Epidermal melanocyte (primary cell): ENCODE data around the gene ZNRD2.
"Not testable (repeated sequence)": the region's sequence is repeated elsewhere in the genome, so short reads cannot be mapped to it uniquely, and the experiment has no call there.

Experiments used
- DNase-seq: peaks from one replicate; pipeline ENCODE4 v3.0.0; 2011; ENCODE audit warnings: low spot score; ENCODE audit not compliant: insufficient read length

ZNRD2 gene

GRCh38 chr11:65555693-65556231, 14.5 kb upstream of the ZNRD2 start:
- no peak for DNase-seq

DNA sequence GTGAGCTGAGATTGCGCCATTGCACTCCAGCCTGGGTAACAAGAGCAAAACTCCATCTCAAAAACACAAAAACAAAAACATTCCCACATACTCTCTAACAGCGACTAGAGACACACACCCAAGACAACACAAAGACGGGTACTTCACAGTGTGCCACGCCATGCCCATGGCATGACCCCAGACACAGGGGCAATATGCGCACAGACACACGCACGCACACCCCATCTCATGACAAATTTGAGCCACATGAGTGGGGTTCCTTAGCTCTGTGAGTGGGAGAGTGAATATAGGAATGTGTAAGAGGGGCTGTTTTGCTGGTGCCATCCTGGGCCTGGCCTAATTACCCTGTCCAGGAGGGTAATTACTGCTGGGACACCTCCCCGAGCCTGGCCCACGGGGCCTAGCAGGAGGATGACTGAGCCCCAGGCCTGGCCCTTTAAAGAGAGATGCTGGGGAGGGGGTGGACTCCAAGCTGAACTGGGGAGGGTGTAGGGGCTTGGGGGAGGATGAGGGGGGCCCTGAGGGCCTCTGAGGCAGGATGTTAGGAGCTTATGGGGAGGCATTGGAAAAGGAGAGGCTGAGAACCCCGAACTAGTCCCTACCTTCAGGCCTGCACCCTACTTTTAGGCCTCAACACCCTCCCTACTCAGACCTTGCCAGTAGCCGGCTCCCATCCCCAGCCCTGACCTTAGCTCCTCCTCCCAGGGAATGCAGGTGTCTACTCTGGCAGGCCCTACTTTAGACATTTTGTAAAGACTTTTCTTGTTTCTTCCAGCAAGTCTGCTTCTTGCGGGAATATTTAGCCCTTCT, 13.6 kb upstream of the ZNRD2 start:
- DNase-seq = no peak

DNA sequence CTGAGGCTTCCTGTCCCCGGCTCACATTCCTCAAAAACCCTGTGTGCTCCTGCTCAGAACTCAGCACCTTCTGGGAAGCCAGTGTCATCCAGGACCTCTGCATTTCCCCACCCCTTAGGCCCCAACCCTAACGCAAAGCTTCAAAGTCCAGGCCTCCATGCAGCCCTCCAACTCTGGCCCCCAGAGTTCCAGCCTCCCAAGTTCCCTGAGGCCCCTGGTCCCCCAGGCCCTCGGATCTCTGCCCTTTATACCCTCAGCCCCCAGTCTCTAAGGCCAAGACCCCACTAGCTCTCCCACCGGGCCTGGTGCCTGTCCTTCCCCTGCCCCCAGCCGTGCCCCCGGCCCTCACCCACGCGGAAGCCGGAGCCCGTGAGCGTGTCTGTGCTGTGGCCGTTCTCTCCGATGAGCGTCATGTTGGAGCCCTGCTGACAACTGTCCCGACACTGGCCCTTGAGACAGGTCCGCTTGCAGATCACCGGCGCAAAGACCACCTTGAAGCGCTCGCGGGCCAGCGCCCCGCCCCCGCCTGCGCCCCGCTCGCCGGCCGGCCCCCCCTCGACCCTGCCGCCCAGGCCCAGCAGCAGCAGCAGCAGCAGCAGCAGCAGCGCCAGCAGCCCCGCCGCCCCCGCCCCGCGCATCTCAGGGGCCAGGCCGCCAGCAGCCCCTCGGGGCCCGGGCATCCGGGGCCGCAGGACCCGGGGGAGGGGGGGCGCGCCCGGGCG, 12.8 kb upstream of the ZNRD2 start:
- DNase-seq = no peak

DNA sequence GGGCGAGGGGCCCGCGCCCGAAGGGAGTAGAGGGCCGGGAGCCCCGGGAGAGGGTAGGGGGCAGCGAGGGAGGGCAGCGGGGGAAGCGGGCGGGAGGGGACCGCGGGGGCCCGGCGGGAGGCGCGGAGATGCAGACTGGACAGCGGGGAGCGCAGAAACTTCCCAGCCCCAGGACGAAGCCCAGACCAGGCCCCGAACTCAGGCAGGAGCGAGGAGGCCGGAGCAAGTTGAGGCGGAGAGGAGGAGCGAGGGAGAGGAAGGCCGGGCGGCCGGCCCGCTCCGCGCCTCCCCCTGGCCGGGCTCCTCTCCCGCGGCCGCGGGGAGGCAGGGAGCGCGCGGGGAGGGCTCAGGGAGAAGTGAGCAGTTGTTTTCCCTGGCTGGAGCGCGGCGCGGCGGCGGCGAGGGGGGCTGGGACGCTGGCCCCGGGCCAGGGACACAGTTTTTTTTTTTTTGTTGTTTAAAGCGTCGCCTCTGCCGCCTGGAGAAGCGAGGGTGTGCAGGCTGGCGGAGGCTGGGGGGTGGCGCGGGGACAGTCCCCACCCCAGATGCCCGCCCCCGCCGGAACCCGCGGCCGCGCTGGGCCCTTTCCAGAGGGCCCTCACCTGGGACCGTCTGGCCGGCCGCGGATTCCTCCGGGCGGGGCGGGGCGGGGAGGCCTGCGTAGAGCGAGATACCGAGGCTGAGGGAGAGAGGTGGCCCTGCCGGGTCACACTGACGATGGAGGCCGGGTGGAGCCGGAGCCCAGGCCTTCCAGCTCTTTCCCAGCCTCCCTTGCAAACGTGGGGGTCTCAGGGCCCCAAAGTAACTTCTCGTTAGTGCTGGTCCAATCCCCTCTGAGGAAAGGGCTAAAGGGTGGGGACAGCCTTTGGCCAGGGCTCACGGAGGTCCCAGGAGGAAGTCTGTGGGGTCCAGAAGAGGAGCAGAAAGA, 12.0 kb upstream of the ZNRD2 start, which contains the start of gene LTBP3:
TSS of gene LTBP3 (minus strand) at position 358 of the 928 bp plus-strand sequence. CDS start 400 bp downstream, outside the sequence.
- DNase-seq = peak; percentile 94

GRCh38 chr11:65558930-65559509, 11.3 kb upstream of the ZNRD2 start:
- DNase-seq = no peak

- no peak for DNase-seq
Measured at GRCh38 chr11:65559535-65559934, 10.7 kb upstream of the ZNRD2 start.

DNA sequence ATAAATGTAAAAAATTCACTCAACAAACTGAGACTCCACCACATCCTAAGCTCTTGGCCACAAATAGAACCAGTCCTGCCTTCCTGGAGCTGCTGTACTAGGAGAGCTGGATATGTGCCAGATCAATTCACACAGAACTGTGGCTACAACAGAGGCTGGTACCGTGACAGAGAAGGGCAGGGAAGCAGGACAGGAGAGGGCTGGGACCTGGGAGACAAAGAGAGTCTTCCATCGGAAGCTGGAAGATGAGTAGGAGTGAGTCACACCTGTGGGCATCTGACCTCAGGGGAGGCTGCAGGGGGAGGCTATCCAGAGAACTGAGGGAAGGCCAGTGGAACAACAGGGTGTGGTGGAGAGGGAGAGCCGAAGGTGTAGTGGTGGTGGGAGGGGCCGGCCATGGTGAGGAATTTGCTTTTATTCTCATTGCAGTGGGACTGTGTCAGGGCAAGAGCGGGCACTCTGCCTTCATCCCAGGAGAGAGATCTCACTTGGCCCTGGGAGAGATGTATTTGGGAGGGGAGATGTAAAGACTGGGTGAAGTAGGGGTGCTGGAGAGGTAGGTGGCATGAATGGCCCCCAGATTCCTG, 10.2 kb upstream of the ZNRD2 start:
- no peak for DNase-seq

GRCh38 chr11:65560555-65561418, 9.5 kb upstream of the ZNRD2 start:
- DNase-seq = no peak

GRCh38 chr11:65562020-65562419, 8.3 kb upstream of the ZNRD2 start:
- DNase-seq = no peak

- no peak for DNase-seq
Measured at GRCh38 chr11:65562788-65563187, 7.5 kb upstream of the ZNRD2 start.

- DNase-seq = no peak
Measured at GRCh38 chr11:65563601-65564000, 6.7 kb upstream of the ZNRD2 start.

GRCh38 chr11:65564879-65565559, 5.3 kb upstream of the ZNRD2 start:
- not testable (repeated sequence) for DNase-seq

DNA sequence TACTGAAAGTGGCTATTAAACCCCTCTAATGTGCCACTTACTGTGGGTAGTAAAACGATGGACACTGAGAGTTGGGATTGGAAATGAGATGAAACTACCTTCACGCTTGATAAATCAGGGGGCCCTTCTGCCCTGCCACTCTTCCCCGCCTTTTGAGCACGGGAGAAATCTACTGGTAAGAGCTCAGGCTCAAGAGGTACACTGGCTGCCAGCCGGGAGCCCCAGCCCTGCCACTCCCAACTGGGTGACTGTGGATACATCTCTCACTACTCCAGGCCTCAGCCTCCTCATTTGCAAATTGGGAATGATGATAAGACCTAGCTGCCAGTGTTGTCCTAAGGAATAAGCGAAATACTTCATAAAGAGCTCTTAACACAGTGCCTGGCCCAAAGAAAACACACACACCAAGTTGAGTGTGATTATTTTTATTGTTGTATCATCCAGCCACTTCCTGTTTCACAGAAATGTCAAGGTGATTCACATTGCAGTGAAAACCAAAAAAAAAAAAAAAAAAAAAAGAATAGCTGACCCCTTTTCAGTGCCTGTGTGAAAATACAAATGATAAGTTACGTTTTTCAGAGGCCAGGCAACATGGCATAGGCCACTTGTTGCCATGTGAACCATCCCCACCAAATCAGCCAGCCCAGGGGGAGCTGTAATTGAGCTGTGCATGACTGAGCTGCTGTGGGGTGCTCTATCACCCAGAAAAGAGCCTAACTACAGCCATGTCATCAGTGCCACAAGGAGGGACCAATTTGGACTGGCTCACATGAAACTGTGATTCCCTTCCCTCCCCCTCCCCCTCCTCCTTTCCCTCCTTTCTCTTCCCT, 4.4 kb upstream of the ZNRD2 start:
- no peak for DNase-seq

GRCh38 chr11:65569164-65569972, 909 bp upstream of the ZNRD2 start:
- DNase-seq = no peak

- DNase-seq = no peak
Measured at GRCh38 chr11:65571420-65571819, 1.1 kb downstream of the ZNRD2 start.

DNA sequence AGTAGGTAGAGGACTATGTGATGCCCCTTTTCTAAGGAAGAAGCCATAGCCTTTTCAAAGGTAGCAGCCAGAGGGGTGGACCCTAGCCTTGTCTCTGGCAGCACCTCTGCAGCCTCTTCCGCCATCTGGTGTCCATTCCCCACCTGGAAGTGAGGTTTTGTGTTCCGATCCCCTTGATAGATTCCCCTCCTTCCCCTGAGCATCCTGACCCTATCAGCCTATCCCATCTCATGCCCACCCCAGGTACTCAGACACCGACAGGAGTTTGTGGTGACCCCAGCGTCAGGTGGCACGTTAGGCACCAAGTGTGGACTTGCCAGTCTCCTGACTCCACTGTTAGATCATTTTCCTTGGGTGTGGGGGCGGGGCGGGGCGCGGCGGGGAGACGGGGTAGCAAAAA, 1.7 kb downstream of the ZNRD2 start:
- DNase-seq = no peak

DNA sequence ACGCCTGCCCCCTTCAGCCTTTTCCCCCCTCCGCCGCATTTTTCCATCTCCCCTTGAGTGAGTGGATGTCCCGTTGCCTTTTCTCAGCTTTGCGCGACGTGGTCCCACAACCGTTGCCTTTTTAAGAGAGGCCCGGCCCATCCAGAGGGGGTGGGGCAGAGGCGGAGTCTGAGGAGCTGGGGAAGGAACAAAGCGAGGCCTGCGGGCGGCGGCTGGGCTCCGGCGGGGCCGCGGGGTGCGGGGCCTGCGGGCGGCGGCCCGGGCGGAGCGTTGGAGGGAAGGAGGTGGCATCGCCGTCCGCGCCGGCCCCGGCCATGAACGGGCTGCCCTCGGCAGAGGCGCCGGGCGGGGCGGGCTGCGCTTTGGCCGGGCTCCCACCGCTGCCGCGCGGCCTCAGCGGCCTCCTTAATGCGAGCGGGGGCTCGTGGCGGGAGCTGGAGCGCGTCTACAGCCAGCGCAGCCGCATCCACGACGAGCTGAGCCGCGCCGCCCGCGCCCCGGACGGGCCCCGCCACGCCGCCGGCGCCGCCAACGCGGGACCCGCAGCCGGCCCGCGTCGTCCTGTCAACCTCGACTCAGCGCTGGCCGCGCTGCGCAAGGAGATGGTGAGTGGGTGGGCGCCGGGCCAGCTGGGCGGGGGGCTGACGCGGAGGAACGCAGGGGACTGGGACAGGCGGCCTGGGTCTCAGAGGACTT, 2.2 kb downstream of the ZNRD2 start, which contains the start of gene FAM89B:
TSS of gene FAM89B (plus strand) at position 183 of the 696 bp plus-strand sequence. CDS start at position 315, 132 bp downstream.
- DNase-seq = peak; percentile 95
